ENCODE measurements around the gene SOD2. TPM values are rescaled to one million over a fixed set of nuclear protein-coding genes. Genes with fewer than 3 reads are reported as not detected.

SOD2 gene
- total and polyA plus RNA-seq, 2 donors (not counting 1 experiment from before 2014, with no cell fraction given): 66.0 to 94.7 TPM

DNA sequence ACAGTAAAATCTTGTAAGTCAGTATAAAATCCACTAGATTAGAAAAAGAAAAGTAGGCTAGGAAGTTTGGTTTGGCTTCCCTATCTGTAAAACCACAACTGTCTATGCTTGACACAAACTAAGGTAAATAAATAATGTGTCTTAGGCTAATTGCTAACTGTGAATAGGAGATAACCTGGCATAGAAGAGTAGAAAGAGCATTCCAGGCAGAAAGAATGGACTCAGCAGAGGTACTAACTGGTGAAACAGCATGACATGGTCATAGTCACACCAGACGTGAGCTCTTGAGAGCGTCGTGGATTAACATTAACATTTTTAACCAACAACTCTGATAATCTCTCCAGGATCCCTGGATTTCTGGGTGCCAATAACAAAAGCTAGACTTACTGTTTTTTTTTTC lies 25.6 kb upstream of the SOD2 start:
- Histone ChIP-seq H3K4me1 (ENCODE audit: control insufficient read depth in 2 of 2, insufficient read depth in 2 of 2, low read length in 2 of 2) (no peaks in the 10 kb centered on the region), H2AFZ (ENCODE audit: insufficient read depth, low read depth, low read length, poor library complexity, severe bottlenecking) (no peak overlapping the region), H3K4me3 (ENCODE audit: control extremely low read depth in 1 of 5, extremely low read depth in 1 of 5, insufficient read depth in 1 of 5, low read depth in 2 of 5, low read length in 4 of 5) (no peak overlapping the region), H3K27me3 (replicated peaks in 1 of 4; ENCODE audit: control extremely low read depth in 1 of 4, control insufficient read depth in 3 of 4, insufficient read depth in 4 of 4, low read length in 3 of 4) (no peaks in the 10 kb centered on the region), H3K79me2 (ENCODE audit: control insufficient read depth, insufficient read depth, low read length) (peaks cover 62% of the 10 kb centered on the region), H3K4me2 (replicated peaks; ENCODE audit: low read depth, low read length, poor library complexity, severe bottlenecking) (no peak overlapping the region), H3K27ac (ENCODE audit: low read length in 2 of 2) (no peak overlapping the region), H3K9ac (ENCODE audit: low read length) (no peak overlapping the region), H4K20me1 (ENCODE audit: control insufficient read depth, insufficient read depth, low read length, poor library complexity, severe bottlenecking) (no peaks in the 10 kb centered on the region), H3K9me3 (ENCODE audit: control extremely low read depth in 1 of 3, control insufficient read depth in 2 of 3, insufficient read depth in 1 of 3, low read length in 2 of 3) (no peaks in the 10 kb centered on the region), H3K36me3 (replicated peaks in 1 of 2; ENCODE audit: control extremely low read depth in 1 of 2, control insufficient read depth in 1 of 2, extremely low read depth in 1 of 2, insufficient read depth in 2 of 2, low read length in 1 of 2) (peaks cover 0 to 10% of the 10 kb centered on the region in 2 experiments)
- no peak overlapping the region for H3K4me3 Mint-ChIP-seq
- no peaks in the 10 kb centered on the region for H3K4me1 Mint-ChIP-seq
- TF ChIP-seq, protein P1, sequence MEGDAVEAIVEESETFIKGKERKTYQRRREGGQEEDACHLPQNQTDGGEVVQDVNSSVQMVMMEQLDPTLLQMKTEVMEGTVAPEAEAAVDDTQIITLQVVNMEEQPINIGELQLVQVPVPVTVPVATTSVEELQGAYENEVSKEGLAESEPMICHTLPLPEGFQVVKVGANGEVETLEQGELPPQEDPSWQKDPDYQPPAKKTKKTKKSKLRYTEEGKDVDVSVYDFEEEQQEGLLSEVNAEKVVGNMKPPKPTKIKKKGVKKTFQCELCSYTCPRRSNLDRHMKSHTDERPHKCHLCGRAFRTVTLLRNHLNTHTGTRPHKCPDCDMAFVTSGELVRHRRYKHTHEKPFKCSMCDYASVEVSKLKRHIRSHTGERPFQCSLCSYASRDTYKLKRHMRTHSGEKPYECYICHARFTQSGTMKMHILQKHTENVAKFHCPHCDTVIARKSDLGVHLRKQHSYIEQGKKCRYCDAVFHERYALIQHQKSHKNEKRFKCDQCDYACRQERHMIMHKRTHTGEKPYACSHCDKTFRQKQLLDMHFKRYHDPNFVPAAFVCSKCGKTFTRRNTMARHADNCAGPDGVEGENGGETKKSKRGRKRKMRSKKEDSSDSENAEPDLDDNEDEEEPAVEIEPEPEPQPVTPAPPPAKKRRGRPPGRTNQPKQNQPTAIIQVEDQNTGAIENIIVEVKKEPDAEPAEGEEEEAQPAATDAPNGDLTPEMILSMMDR (IDR thresholded peaks at IDR 0.05): no peak
- no peak for TF ChIP-seq EZH2 (IDR thresholded peaks at IDR 0.05; ENCODE audit: borderline replicate concordance, insufficient read depth, low read depth, low read length, poor library complexity, severe bottlenecking)
- no peak for DNase-seq
- WGBS (ENCODE audit: insufficient coverage): 94% methylated on average over 3 of the region's 3 CpGs
- H3K27ac Mint-ChIP-seq: no peak overlapping the region
- ChIA-PET CTCF (interaction anchor here (0.6 to 2.0 kb wide), 5 partner anchors 11 to 223 kb away, joined by 3 to 10 read pairs (median 4); no protein-coding TSS in a partner anchor), POLR2A (interaction anchor here (0.7 to 2.2 kb wide), 2 partner anchors 23 to 26 kb away, joined by 3 to 5 read pairs; partner anchors contain the start of gene SOD2)
- H3K27me3 Mint-ChIP-seq: no peaks in the 10 kb centered on the region
- ATAC-seq (ENCODE audit: low read depth): no peak
- intact Hi-C loops (cut with micrococcal nuclease): no loop called here
- no peaks in the 10 kb centered on the region for H3K9me3 Mint-ChIP-seq (ENCODE audit: insufficient read depth)

DNA sequence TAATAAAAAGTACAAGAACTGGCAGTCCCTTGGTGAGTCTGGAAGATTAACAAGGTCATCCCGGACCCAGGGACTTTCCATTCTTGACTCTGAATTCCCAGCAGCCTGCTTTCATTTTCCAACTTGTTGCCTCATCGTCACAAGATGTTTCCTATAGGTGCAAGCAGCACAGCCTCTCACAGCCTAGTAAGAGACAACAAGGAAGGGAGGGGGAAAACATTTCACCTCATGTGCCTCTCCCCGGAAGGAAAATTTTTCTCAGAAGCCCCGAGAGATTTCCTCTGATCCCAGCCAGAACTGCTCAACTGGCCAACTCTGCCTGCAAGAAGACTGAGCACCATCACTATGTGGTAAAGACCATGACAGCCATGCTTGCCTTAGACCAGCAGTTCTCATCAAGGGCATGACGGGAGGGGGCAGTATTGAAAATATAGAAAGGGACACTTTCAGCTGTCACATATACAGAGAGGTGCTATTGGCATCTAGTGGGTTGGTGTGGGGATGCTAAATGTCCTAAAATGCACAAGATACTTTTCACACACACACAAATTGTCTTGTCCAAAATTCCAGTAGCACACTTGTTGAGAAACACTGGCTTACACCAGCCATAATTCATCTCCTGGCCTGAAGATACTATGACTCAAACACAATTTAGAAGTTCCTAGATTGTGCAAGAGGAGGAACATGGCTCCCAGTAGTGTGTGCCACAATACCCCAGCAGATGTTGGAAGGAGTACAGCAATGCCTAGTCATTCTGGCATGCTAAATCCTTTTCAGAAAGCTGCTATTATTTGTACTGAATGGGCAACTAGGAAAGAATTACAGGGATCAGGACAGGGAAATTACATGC lies 23.4 kb upstream of the SOD2 start:
- intact Hi-C loops (cut with micrococcal nuclease): no loop called here
- no peak overlapping the region for H3K27ac ChIP-seq (ENCODE audit: low read length in 2 of 2)
- no peak overlapping the region for H3K4me3 ChIP-seq (ENCODE audit: control extremely low read depth in 1 of 5, extremely low read depth in 1 of 5, insufficient read depth in 1 of 5, low read depth in 2 of 5, low read length in 4 of 5)
- Mint-ChIP-seq H3K27ac (no peak overlapping the region), H3K9me3 (ENCODE audit: insufficient read depth) (no peaks in the 10 kb centered on the region), H3K27me3 (no peaks in the 10 kb centered on the region), H3K4me1 (no peaks in the 10 kb centered on the region), H3K4me3 (no peak overlapping the region)
- DNase-seq: no peak
- H3K4me2 ChIP-seq (replicated peaks; ENCODE audit: low read depth, low read length, poor library complexity, severe bottlenecking): no peak overlapping the region
- no peak for TF ChIP-seq EZH2 (IDR thresholded peaks at IDR 0.05; ENCODE audit: borderline replicate concordance, insufficient read depth, low read depth, low read length, poor library complexity, severe bottlenecking)
- TF ChIP-seq, protein P1 (IDR thresholded peaks at IDR 0.05): no peak
- H3K4me1 ChIP-seq (ENCODE audit: control insufficient read depth in 2 of 2, insufficient read depth in 2 of 2, low read length in 2 of 2): no peaks in the 10 kb centered on the region
- H3K9me3 ChIP-seq (ENCODE audit: control extremely low read depth in 1 of 3, control insufficient read depth in 2 of 3, insufficient read depth in 1 of 3, low read length in 2 of 3): no peaks in the 10 kb centered on the region
- peaks cover 58% of the 10 kb centered on the region for H3K79me2 ChIP-seq (ENCODE audit: control insufficient read depth, insufficient read depth, low read length)
- H2AFZ ChIP-seq (ENCODE audit: insufficient read depth, low read depth, low read length, poor library complexity, severe bottlenecking): no peak overlapping the region
- WGBS (ENCODE audit: insufficient coverage): 100% methylated on average over 3 of the region's 5 CpGs
- no peaks in the 10 kb centered on the region for H3K27me3 ChIP-seq (replicated peaks in 1 of 4; ENCODE audit: control extremely low read depth in 1 of 4, control insufficient read depth in 3 of 4, insufficient read depth in 4 of 4, low read length in 3 of 4)
- no peaks in the 10 kb centered on the region for H4K20me1 ChIP-seq (ENCODE audit: control insufficient read depth, insufficient read depth, low read length, poor library complexity, severe bottlenecking)
- ChIA-PET CTCF (interaction anchor here (0.6 to 1.1 kb wide), 2 partner anchors 25 to 119 kb away, joined by 3 read pairs; no protein-coding TSS in a partner anchor), POLR2A (interaction anchor here (2.2 kb wide), 1 partner anchor 23 kb away, joined by 5 read pairs; the partner anchor contains the start of gene SOD2)
- H3K36me3 ChIP-seq (replicated peaks in 1 of 2; ENCODE audit: control extremely low read depth in 1 of 2, control insufficient read depth in 1 of 2, extremely low read depth in 1 of 2, insufficient read depth in 2 of 2, low read length in 1 of 2): peaks cover 0 to 2% of the 10 kb centered on the region in 2 experiments
- ATAC-seq (ENCODE audit: low read depth): no peak
- no peak overlapping the region for H3K9ac ChIP-seq (ENCODE audit: low read length)

Data from B cell (primary cell).